ENCODE measurements around the gene FIGNL2.
"Not testable (repeated sequence)": the region's sequence is repeated elsewhere in the genome, so short reads cannot be mapped to it uniquely, and the experiment has no call there.

Gene FIGNL2

GRCh38 chr12:51837286-51837685, 11.2 kb downstream of the FIGNL2 start:
- no peak overlapping the region for H3K27ac ChIP-seq
- no peak for DNase-seq (ENCODE audit: low read depth, low spot score)

GRCh38 chr12:51836827-51837173, 11.7 kb downstream of the FIGNL2 start:
- H3K27ac ChIP-seq: no peak overlapping the region
- no peak for DNase-seq (ENCODE audit: low read depth, low spot score)

GRCh38 chr12:51836041-51836826, 12.3 kb downstream of the FIGNL2 start:
- no peak for DNase-seq (ENCODE audit: low read depth, low spot score)
- no peak overlapping the region for H3K27ac ChIP-seq

GRCh38 chr12:51834411-51834810, 14.1 kb downstream of the FIGNL2 start:
- H3K27ac ChIP-seq: no peak overlapping the region
- DNase-seq (ENCODE audit: low read depth, low spot score): no peak

GRCh38 chr12:51833448-51834227, 14.9 kb downstream of the FIGNL2 start:
- no peak overlapping the region for H3K27ac ChIP-seq
- no peak for DNase-seq (ENCODE audit: low read depth, low spot score)

- DNase-seq (ENCODE audit: low read depth, low spot score): no peak
- no peak overlapping the region for H3K27ac ChIP-seq
These were observed 16.0 kb downstream of the FIGNL2 start for GRCh38 chr12:51832354-51833107.

GRCh38 chr12:51831817-51832216, 16.7 kb downstream of the FIGNL2 start:
- H3K27ac ChIP-seq; DNase-seq (ENCODE audit: low read depth, low spot score): not testable (repeated sequence)

GRCh38 chr12:51829641-51830040, 18.9 kb downstream of the FIGNL2 start:
- H3K27ac ChIP-seq: no peak overlapping the region
- DNase-seq (ENCODE audit: low read depth, low spot score): no peak

GRCh38 chr12:51829011-51829481, 19.5 kb downstream of the FIGNL2 start:
- no peak for DNase-seq (ENCODE audit: low read depth, low spot score)
- H3K27ac ChIP-seq: no peak overlapping the region

- peak overlapping the region; percentile 38 for H3K27ac ChIP-seq
- DNase-seq (ENCODE audit: low read depth, low spot score): peak; percentile 66
These were observed 20.3 kb downstream of the FIGNL2 start for GRCh38 chr12:51827925-51828818.

- no peak overlapping the region for H3K27ac ChIP-seq
- no peak for DNase-seq (ENCODE audit: low read depth, low spot score)
These were observed 21.6 kb downstream of the FIGNL2 start for GRCh38 chr12:51826881-51827280.

GRCh38 chr12:51825216-51825615, 23.3 kb downstream of the FIGNL2 start:
- H3K27ac ChIP-seq: no peak overlapping the region
- DNase-seq (ENCODE audit: low read depth, low spot score): no peak

GRCh38 chr12:51823875-51824565, 24.5 kb downstream of the FIGNL2 start:
- DNase-seq (ENCODE audit: low read depth, low spot score): peak; percentile 31
- H3K27ac ChIP-seq: no peak overlapping the region

GRCh38 chr12:51822956-51823355, 25.6 kb downstream of the FIGNL2 start:
- DNase-seq (ENCODE audit: low read depth, low spot score): no peak
- H3K27ac ChIP-seq: no peak overlapping the region

GRCh38 chr12:51822261-51822616, 26.3 kb downstream of the FIGNL2 start:
- H3K27ac ChIP-seq: no peak overlapping the region
- no peak for DNase-seq (ENCODE audit: low read depth, low spot score)

- DNase-seq (ENCODE audit: low read depth, low spot score): no peak
- no peak overlapping the region for H3K27ac ChIP-seq
These were observed 26.9 kb downstream of the FIGNL2 start for GRCh38 chr12:51821440-51822260.

GRCh38 chr12:51820526-51821439, 27.7 kb downstream of the FIGNL2 start:
- no peak for DNase-seq (ENCODE audit: low read depth, low spot score)
- H3K27ac ChIP-seq: no peak overlapping the region
